HUDEP-2 (cell line): Measurements from ENCODE around the gene PCDH9.

Experiments used
- DNase-seq, 76 experiments: peaks; one replicate each; lab custom pipeline; 2025; ENCODE audit not compliant: unreplicated experiment in 76 of 76; lab: John Stamatoyannopoulos, UW

The PCDH9 gene

GRCh38 chr13:66558506-66558905 lies 671.6 kb downstream of the PCDH9 start:
- DNase-seq: no peak

- no peak for DNase-seq
Measured at GRCh38 chr13:66557357-66557756, 672.8 kb downstream of the PCDH9 start.

GRCh38 chr13:66556306-66556705 lies 673.8 kb downstream of the PCDH9 start:
- no peak for DNase-seq

- no peak for DNase-seq
Measured at GRCh38 chr13:66553391-66553790, 676.7 kb downstream of the PCDH9 start.

GRCh38 chr13:66551128-66551527 lies 679.0 kb downstream of the PCDH9 start:
- no peak for DNase-seq

GRCh38 chr13:66547685-66548084 lies 682.5 kb downstream of the PCDH9 start:
- no peak for DNase-seq

GRCh38 chr13:66546534-66547379 lies 683.4 kb downstream of the PCDH9 start:
- DNase-seq: no peak

- DNase-seq: peak in 2 of 76 experiments; percentile 4 to 7
Measured at GRCh38 chr13:66543780-66544179, 686.4 kb downstream of the PCDH9 start.

GRCh38 chr13:66537417-66537816 lies 692.7 kb downstream of the PCDH9 start:
- DNase-seq: no peak

GRCh38 chr13:66536746-66537145 lies 693.4 kb downstream of the PCDH9 start:
- no peak for DNase-seq

- no peak for DNase-seq
Measured at GRCh38 chr13:66534561-66534960, 695.6 kb downstream of the PCDH9 start.

GRCh38 chr13:66532845-66533244 lies 697.3 kb downstream of the PCDH9 start:
- DNase-seq: peak in 1 of 76 experiments; percentile 0

- DNase-seq: no peak
Measured at GRCh38 chr13:66532146-66532545, 698.0 kb downstream of the PCDH9 start.

- DNase-seq: no peak
Measured at GRCh38 chr13:66530686-66531085, 699.5 kb downstream of the PCDH9 start.

GRCh38 chr13:66530158-66530557 lies 700.0 kb downstream of the PCDH9 start:
- no peak for DNase-seq

GRCh38 chr13:66528944-66529576 lies 701.1 kb downstream of the PCDH9 start:
- no peak for DNase-seq

GRCh38 chr13:66528180-66528579 lies 702.0 kb downstream of the PCDH9 start:
- no peak for DNase-seq

GRCh38 chr13:66520511-66521355 lies 709.4 kb downstream of the PCDH9 start:
- no peak for DNase-seq

- no peak for DNase-seq
Measured at GRCh38 chr13:66519259-66519658, 710.9 kb downstream of the PCDH9 start.

- no peak for DNase-seq
Measured at GRCh38 chr13:66518068-66518467, 712.1 kb downstream of the PCDH9 start.

GRCh38 chr13:66513728-66514127 lies 716.4 kb downstream of the PCDH9 start:
- no peak for DNase-seq
